ENCODE data around the gene HOMER2.
"Not testable (repeated sequence)": the region's sequence is repeated elsewhere in the genome, so short reads cannot be mapped to it uniquely, and the experiment has no call there.

Gene HOMER2

GRCh38 chr15:82945326-82945725 lies 7.2 kb downstream of the HOMER2 start:
- no peak overlapping the region for H3K4me3 ChIP-seq (ENCODE audit: low read depth, low read length)
- in situ Hi-C loops (cut with HindIII; ENCODE audit: low sequenced_read_pairs): no loop called here
- TF ChIP-seq, protein P1, sequence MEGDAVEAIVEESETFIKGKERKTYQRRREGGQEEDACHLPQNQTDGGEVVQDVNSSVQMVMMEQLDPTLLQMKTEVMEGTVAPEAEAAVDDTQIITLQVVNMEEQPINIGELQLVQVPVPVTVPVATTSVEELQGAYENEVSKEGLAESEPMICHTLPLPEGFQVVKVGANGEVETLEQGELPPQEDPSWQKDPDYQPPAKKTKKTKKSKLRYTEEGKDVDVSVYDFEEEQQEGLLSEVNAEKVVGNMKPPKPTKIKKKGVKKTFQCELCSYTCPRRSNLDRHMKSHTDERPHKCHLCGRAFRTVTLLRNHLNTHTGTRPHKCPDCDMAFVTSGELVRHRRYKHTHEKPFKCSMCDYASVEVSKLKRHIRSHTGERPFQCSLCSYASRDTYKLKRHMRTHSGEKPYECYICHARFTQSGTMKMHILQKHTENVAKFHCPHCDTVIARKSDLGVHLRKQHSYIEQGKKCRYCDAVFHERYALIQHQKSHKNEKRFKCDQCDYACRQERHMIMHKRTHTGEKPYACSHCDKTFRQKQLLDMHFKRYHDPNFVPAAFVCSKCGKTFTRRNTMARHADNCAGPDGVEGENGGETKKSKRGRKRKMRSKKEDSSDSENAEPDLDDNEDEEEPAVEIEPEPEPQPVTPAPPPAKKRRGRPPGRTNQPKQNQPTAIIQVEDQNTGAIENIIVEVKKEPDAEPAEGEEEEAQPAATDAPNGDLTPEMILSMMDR (IDR thresholded peaks at IDR 0.05; ENCODE audit: low read depth, low read length, missing control alignments): no peak
- DNase-seq (ENCODE audit: low read depth): no peak

- H3K4me3 ChIP-seq (ENCODE audit: low read depth, low read length): no peak overlapping the region
- TF ChIP-seq, protein P1 (IDR thresholded peaks at IDR 0.05; ENCODE audit: low read depth, low read length, missing control alignments): no peak
- peak; percentile 13 for DNase-seq (ENCODE audit: low read depth)
- in situ Hi-C loops (cut with HindIII; ENCODE audit: low sequenced_read_pairs): no loop called here
Measured at GRCh38 chr15:82944821-82945220, 7.7 kb downstream of the HOMER2 start.

GRCh38 chr15:82944056-82944455 lies 8.5 kb downstream of the HOMER2 start:
- TF ChIP-seq, protein P1 (IDR thresholded peaks at IDR 0.05; ENCODE audit: low read depth, low read length, missing control alignments): no peak
- no peak overlapping the region for H3K4me3 ChIP-seq (ENCODE audit: low read depth, low read length)
- no peak for DNase-seq (ENCODE audit: low read depth)
- in situ Hi-C loops (cut with HindIII; ENCODE audit: low sequenced_read_pairs): no loop called here

DNA sequence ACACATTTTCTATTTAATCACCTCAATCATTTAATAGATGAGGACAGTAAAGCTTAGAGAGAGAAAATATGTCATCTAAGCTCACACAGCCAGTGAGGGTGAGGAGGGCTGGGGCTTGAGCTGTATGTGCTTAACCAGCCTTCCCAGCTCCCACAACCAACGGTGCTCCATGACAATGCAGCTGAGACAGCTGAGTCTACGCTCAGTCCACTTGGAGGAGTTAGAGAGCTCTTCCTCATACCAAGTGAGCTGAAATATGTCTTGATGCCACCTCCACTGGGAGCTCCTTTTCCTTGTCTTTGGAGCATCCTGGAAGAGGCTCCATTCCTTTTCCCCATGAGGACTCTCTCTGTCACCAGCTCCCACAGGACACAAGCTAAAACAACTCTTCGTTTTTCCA lies 9.3 kb downstream of the HOMER2 start:
- no peak for DNase-seq (ENCODE audit: low read depth)
- no peak overlapping the region for H3K4me3 ChIP-seq (ENCODE audit: low read depth, low read length)
- TF ChIP-seq, protein P1 (IDR thresholded peaks at IDR 0.05; ENCODE audit: low read depth, low read length, missing control alignments): no peak
- in situ Hi-C loops (cut with HindIII; ENCODE audit: low sequenced_read_pairs): no loop called here

GRCh38 chr15:82942691-82943090 lies 9.8 kb downstream of the HOMER2 start:
- no peak for DNase-seq (ENCODE audit: low read depth)
- H3K4me3 ChIP-seq (ENCODE audit: low read depth, low read length): no peak overlapping the region
- TF ChIP-seq, protein P1 (IDR thresholded peaks at IDR 0.05; ENCODE audit: low read depth, low read length, missing control alignments): no peak
- in situ Hi-C loops (cut with HindIII; ENCODE audit: low sequenced_read_pairs): no loop called here

GRCh38 chr15:82939678-82940077 lies 12.8 kb downstream of the HOMER2 start:
- DNase-seq (ENCODE audit: low read depth); H3K4me3 ChIP-seq (ENCODE audit: low read depth, low read length); in situ Hi-C loops (cut with HindIII; ENCODE audit: low sequenced_read_pairs): not testable (repeated sequence)

GRCh38 chr15:82937712-82938058 lies 14.8 kb downstream of the HOMER2 start:
- in situ Hi-C loops (cut with HindIII; ENCODE audit: low sequenced_read_pairs): no loop called here
- DNase-seq (ENCODE audit: low read depth): no peak
- no peak overlapping the region for H3K4me3 ChIP-seq (ENCODE audit: low read depth, low read length)
- TF ChIP-seq, protein P1 (IDR thresholded peaks at IDR 0.05; ENCODE audit: low read depth, low read length, missing control alignments): no peak
